LNCaP clone FGC (cell line): ENCODE results near the gene PDE4C.

Source experiments
- DNase-seq: peaks from one replicate; pipeline ENCODE4 v3.0.0-alpha.2; 2011; ENCODE audit warnings: low read depth
- H3K4me3 ChIP-seq: 2 replicates; pipeline ENCODE4 v1.5.1; 2011; ENCODE audit warnings: mild to moderate bottlenecking, low read depth, low read length, control low read depth
- CTCF ChIP-seq: IDR thresholded peaks from 2 replicates; pipeline ENCODE4 v1.5.1; 2012; ENCODE audit warnings: mild to moderate bottlenecking; ENCODE audit not compliant: control insufficient read depth, insufficient read depth; ENCODE audit errors: extremely low read depth

PDE4C gene

DNA sequence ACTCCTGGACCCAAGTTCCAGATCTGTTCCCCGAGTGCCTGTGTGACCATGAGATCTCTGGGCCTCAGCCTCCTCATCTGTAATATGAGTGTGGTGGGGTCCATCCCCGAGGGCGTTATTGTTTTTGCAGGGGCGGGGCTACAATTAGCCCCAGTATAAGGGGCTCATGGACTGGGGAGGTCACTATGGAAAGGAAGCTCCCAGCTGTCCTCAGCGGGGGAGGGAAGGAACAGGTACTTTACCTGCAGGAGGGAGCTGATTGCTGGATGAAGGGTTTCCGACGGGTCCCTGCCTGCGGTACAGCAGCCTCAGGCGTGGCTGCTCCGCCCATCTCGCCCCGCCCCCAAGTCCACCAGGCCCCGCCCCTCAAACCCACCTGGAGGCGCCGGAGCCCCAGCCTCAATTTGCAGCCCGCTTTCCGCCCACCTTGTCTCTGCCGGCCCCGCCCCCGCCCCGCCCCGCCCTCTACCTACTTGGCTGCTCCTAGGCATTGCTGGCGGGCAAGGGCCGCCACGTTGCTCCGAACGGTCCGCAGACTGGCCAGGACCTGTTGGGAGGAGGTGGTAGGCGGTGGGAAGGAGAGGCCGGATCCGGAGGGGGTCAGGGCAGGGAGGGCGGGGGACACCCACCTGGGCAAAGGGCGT, 5.5 kb downstream of the PDE4C start:
- no peak for DNase-seq
- H3K4me3 ChIP-seq, result no peak overlapping the region
- TF ChIP-seq CTCF, result no peak

GRCh38 chr19:18219911-18220631, 6.2 kb downstream of the PDE4C start:
- no peak for TF ChIP-seq CTCF
- H3K4me3 ChIP-seq, result no peak overlapping the region
- no peak for DNase-seq

DNA sequence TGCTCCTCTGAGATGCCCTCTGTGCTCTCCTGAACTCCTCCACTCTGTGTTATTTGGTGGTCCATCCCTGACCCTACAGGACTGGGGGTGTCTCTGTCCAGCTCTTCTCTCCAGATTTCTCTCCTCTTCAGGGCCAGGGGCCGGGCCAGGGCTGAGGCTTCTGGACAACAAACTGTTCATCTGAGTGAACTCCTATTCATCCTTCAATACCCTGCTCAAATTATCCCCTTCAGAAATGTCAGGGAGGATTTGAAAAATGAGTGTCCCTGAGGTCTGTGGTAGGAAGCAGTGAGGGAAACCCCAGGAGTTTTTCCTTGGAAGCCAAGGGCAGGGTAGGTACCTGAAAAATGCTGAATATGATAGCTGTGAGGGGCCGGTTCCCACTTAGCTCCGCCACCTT, 7.6 kb downstream of the PDE4C start:
- no peak for DNase-seq
- TF ChIP-seq CTCF, result no peak
- no peak overlapping the region for H3K4me3 ChIP-seq

DNA sequence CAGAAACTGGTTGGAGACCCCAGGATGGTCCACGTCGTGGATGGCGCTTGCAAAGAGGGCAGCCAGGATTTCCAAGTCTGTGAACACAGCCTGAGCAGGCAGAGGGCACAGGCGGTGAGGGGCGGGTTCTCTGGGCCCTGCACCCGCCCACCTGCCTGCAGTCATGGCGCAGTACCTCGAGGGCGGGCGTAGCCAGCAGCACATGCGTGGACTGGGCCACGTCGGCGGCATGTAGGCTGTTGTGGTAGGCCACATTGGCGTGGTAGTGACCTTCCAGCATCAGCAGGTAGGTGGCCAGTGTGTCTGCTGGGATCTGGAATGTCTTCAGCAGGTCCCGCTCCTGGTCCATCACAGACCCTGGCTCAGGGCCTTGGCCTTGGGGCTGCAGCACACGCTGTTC, 8.1 kb downstream of the PDE4C start:
- TF ChIP-seq CTCF, result no peak
- DNase-seq, result no peak
- no peak overlapping the region for H3K4me3 ChIP-seq

DNA sequence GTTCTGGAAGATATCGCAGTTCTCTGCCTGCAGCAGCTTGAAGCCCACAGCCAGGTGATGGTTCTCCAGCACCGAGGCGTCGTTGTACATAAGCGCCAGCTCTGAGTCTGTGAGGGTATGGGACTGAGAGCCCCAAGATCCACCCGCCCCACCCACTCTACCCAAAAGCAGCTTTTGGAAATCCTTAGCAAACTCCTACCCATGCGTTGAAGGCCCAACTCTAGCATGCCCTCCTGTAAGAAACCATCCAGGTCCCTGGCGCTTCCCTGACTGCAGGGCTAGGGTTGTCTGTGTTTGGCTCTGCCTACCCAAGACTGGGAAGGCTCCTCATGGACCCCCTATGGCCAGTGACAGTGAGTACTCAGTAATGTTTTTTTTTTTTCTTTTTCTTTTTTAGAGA, 9.4 kb downstream of the PDE4C start:
- no peak for TF ChIP-seq CTCF
- no peak for DNase-seq
- no peak overlapping the region for H3K4me3 ChIP-seq

DNA sequence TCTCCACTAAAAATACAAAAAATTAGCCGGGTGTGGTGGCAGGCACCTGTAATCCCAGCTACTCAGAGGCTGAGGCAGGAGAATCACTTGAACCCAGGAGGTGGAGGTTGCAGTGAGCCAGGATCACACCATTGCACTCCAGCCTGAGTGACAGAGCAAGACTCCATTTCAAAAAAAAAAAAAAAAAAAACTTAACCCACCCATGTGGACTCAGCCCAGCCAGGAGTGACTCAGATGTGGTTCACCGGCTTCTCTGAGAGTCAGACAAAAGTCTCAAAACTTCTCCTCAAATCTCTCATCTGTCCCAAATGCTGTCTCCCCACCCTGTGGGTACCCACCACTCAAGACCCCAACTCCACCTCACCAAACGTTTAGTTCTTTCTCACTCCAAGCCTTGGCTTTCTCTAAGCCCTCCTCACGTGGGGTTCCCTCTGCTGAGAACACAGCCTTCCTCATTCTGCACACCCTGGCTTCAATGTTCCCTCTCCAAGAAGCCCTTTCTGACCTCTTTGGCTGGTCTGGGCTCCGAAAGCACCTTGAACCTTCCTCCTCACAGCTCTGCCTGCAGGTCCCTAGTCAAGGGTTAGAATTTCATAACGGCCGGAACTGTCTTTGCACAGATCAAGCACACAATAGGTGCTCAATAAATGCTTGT, 11.3 kb downstream of the PDE4C start:
- TF ChIP-seq CTCF, result no peak
- H3K4me3 ChIP-seq, result no peak overlapping the region
- no peak for DNase-seq
